SKM-1 (cell line): ENCODE data around the gene RIMKLB.
"Not testable (repeated sequence)": the region's sequence is repeated elsewhere in the genome, so short reads cannot be mapped to it uniquely, and the experiment has no call there.

Experiments used
- DNase-seq: peaks from one replicate; lab custom pipeline; 2025; ENCODE audit not compliant: unreplicated experiment; lab: John Stamatoyannopoulos, UW

Gene RIMKLB

DNA sequence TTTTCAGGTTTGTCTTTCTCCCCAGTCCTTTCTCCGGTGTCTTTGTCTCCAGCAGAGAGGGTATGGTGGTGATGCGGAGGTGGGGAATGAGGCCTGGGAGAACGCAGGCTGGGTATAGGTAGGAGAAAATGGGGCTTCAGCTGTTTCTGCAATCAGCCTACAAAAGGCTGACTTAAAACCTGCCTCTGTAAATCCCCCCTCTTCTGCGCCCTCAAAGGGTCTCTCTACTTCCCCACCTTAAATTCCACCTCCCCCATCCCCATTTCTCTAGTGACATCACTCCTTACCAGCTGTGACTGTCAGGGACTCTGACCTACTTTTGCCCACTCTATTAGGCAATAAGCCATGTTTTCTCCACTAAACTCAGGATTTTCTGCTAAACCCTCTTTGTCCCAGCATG lies 8.1 kb upstream of the RIMKLB start:
- no peak for DNase-seq

DNA sequence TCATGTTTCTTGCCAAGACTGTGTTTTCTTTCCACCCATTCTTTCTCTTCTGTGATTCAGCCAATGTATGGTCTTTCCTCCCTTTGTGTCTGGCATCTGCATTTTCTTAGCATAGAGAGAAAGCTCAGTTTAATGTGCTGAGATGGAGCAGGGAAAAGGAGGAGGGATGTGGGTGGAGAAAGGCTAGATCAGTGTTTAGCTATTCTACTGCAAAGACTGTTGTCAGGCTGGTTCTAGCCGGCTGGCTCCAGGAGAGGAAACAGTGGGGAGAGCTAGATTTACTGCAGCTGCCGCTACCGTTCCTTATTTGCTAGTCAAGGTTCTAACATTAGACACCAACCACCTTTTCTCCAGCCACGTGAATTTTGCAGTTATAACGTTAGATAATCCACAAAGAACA lies 5.2 kb upstream of the RIMKLB start:
- no peak for DNase-seq

DNA sequence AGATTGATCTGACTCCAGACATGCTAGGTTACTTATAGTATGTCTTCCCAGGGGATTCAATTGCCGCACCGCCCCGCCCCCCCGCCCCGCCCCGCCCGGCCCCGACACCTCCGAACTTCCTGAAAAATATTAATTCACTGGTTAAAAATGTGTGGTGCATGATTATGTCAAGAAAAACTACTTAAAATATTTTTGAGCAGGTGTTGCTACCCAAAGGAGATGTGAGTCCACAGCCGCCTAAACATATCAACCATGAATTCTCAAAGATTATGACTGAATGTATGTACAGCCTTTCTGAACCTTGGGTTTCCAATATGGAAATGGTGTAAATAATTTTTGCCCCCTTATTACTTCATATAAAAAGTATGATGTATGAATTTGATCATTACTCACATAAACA lies 2.7 kb upstream of the RIMKLB start:
- DNase-seq: no peak

DNA sequence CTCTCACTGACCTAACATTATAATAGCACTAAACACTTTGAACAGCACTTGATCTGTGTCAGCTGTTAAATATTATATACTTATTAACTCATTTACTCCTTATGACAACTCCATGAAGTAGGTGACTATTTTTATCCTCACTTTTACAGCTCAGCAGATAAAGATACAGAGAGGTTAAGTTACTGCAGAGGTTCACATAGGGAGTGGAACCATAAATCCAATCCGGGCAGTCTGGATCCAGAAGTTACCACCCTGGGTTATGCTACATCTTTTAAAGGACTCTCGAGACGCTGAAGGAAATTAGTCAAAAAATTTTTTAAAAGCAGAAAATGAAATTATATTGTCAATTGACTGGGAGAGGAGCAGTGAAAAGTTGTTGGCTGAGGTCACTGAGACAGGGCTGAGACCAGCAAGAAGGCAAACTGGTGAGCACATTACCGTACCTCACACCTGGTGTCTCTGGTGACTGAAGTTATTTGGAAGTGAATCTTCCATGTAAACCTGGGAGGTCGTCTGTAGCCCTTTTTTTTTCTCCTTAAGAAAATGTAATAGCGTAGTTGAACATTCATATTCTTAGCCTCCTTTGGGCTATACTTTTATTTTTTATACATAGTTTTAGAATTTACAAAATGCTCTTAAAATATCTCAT lies 1.2 kb upstream of the RIMKLB start:
- no peak for DNase-seq

DNA sequence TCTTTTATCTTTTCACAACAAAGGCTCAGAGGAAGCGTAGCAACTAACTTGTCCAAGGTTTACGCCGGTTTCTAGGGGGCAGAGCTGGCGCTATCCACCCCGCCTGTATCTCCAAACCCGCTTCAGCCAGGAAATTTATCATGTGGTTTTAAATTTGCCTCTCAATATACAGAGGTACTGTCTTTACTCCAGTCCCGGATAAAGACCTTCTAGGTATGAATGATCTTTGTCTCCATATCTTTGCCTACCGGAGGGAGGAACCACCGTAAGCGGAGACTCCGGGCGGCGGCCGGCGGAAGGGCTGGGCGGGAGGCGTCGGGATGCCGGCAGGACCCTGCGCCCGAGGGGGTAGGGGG lies 693 bp upstream of the RIMKLB start:
- peak; percentile 10 for DNase-seq

DNA sequence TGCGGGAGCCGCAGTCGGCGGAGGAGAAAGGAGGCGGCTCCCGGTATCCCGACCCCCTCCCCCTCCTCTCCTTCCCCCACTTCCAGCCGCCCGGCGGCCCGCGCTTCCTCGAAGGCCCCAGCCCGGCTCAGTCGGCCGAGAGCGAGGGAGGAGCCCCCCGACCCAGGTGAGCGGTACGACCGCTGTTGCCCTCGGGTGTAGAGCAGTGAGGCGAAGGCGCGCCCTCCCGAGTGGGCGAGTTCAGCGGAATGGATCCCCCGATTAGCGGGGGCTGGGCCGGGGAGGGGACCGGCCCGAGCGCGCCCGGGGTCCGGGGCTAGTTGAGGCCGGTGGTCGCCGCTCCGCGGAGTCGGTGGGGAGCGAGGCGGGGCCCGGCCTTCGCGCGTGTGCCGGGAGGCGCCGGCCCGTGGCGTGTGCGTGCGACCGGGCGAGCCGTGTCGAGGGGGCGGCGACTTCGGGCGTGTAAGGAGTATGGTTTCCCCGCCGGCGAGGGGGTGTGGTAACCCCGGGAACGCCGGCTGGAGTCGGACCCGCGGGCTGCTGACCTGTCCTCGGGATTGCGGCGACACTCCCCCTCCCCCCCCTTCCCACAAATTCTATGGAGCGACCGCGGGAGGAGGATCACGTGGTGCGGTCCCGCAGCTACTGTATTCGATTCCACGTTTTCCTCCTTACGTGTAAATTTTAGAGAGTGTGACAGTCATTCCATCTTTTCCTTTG lies 501 bp downstream of the RIMKLB start:
- no peak for DNase-seq

DNA sequence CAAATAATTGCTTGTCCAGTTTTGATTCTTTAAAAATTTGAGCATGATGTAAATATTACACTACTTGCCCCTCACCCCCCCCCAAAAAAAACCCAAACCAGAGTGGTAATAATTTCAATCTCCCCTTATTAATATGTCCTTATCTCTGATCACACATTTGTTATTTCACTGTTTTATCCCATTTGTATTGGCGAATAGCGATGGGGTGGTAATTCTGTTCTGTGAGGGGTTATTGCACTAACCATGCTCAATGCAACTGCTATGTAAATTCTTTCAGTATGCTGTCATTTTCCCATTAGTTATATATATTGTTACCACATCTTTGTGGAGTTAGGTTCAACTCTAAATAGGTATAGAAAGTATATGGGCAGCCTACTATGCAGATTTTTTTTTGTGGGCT lies 1.1 kb downstream of the RIMKLB start:
- no peak for DNase-seq

DNA sequence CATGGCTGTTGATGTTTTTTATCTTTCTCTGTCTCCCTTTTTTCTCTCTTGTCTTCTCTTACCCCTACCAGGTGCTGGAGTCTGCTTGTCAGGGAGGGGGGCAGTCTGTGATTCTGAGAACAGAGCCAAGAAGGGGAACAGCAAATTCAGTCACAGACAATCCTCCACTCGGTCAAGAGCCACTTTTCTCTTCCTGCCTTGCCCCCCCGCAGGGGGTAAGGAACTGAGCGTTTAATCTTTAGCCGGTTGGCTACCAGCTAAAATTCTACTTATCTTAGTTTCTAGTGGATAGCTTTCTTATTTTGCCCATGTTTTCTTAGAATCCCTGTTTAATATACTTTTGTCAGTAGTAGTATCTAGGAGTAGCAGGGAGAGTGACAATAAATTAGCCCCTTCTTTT lies 1.9 kb downstream of the RIMKLB start:
- DNase-seq: no peak

DNA sequence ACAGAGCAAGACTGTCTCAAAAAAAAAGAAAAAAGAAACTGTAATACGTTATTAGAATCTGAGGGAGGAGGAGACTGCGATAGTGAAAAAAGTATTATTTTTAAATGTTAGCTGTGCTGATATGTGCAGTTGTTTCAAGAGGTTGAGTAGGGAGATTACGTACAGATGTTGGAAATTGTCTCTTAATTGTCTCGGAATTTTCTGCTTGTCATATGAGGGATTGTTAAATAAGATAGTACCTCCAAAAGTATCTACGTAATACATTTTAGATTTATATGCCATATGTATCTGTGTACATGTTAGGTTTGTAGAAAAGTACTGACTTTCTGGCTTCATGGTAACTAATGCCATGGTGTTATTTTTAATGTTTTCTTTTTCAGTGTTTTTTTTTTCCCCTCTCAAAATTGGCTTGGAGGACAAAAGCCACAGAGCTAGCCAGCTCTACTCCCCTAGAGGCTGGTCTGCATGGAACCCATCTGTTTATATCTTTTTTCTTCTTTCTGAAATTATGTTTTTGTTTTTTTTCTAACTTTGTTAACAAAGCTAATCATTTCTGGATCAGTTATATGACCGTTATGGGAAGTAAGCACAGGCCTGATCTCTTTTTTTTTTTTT lies 3.4 kb downstream of the RIMKLB start:
- no peak for DNase-seq

DNA sequence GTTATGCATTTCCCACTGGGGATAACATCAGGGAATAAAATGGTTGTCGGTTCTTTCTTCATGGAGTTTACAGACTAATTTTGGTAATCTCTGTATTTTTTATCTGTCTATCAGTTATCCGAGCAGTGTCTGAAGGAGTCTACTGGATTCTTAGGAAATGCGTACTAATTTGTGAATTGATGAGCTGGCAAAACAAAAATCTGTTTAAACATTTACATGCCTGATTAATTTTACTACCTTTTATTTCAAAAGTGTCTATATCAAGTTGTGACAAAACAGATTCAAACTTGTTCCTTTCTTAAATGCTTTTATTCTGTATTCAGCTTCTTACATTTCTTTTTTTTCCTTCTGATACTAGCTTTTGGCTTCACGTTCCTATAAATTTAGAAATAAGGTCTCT lies 4.4 kb downstream of the RIMKLB start:
- no peak for DNase-seq

DNA sequence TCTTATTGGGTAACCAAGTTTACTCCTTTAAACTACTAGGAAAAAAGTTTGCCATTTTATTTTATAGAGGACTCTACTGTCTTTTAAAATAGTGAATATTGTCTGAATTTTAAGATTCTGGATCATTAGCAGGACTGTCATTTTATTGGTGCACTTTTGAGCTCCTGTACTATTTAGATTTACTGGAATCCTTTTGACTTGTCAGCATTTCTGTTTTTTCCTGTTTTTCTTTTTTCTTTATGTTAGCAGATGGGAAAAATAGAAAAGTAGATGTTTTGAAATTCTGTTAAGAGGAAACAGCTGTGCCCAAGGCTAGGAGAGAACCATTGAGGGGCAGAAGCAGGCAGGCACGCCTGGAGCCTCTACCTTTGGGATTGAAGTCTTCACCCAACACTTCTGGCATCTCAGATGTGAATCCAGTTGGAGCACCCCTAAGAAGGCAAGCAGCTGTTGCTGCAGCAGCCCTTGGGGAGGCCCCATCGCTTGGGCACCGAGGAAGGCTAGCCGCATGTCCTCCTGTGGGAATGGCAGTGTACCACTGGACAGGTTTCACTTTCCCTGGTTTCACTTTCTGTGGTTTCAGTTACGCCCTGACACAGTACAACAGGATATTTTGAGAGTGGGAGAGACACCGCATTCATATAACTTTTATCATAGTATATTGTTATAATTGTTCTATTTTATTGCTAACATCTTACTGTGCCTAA lies 11.5 kb downstream of the RIMKLB start:
- no peak for DNase-seq

DNA sequence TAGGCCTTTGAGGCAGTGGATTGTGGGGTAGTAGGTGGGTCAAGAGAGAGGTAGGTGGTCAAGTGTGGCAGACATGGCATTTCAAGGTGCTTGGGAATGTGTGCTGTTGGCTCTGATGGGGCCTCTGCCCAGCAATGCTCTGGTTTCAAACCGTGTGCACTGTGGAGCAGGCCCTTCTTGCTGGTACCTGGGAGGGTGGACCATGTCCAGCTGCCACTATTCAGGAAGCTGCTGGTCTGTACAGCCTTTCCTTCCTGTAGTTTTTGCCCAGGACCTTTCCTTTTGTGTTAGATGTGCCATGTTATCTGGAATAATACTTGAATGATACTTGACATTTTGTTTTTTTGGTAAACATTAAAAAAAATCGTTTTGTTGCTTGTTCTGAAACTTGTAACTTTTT lies 14.8 kb downstream of the RIMKLB start:
- no peak for DNase-seq

DNA sequence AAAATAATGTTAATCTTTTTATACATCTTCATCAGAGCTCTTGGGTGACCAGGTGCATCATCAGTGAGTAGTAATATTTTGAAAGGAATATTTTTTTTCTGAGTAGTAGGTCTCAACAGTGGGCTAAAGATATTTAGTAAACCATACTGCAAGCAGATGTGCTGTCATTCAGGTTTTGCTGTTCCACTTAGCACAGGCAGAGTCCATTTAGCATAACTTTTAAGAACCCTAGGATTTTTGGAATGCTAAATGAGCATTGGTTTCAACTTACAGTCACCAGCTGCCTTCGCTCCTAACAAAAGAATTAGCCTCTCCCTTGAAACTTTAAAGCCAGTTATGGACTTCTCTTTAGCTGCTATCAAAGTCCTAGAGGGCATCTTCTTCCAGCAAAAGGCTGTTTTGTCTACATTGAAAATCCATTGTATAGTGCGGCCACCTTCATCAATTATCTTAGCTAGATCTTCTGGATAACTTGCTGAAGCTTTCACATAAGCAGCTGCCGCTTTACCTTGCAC lies 24.6 kb downstream of the RIMKLB start:
- DNase-seq: no peak

DNA sequence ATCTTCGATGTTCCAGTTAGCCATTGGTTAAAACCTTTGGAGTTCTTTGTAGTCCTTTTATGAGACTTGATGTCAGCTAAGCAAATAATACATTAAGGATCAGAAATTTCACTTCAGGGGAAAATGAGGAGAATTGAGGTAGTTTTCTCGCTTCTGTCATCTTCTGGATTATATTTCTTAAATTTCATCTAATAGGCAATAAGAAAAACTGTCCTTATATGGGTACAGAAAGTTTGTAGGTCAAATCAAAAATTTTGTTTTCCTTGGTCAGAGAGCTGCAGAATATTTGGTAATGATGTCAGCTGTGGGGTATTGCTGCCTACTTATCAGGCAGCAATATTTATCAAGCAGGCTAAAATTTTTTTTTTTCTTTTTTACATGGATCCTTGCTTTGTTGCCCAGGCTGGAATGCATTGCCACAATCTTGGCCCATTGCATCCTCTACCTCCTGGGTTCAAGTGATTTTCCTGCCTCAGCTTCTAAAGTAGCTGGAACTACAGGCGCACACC lies 37.1 kb downstream of the RIMKLB start:
- no peak for DNase-seq

DNA sequence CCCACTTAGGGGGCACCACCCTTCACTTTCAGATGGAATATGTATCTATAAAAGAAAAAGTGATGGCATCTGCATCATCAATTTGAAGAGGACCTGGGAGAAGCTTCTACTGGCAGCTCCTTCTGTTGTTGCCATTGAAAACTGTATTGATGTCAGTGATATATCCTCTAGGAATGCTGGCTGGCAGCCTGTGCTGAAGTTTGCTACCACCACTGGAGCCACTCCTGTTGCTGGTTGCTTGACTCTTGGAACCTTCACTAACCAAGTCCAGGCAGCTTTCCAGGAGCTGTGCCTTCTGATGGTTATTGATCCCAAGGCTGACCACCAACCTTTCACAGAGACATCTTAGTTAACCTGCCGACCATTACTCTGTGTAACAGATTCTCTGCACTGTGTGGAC lies 44.7 kb downstream of the RIMKLB start:
- DNase-seq: no peak

DNA sequence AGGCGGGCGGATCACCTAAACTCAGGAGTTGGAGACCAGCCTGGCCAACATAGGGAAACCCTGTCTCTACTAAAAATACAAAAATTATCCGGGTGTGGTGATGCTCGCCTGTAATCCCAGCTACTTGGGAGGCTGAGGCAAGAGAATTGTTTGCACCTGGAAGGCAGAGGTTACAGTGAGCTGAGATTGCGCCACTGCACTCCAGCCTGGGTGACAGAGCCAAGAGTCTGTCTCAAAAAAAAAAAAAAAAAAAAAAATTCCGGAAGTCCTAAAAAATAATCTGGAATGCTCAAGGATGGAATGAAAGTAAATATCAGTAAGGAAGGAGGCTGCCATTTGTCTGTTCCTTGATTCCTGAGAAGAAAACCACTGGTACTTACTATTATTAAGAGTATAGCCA lies 45.3 kb downstream of the RIMKLB start:
- DNase-seq: not testable (repeated sequence)

DNA sequence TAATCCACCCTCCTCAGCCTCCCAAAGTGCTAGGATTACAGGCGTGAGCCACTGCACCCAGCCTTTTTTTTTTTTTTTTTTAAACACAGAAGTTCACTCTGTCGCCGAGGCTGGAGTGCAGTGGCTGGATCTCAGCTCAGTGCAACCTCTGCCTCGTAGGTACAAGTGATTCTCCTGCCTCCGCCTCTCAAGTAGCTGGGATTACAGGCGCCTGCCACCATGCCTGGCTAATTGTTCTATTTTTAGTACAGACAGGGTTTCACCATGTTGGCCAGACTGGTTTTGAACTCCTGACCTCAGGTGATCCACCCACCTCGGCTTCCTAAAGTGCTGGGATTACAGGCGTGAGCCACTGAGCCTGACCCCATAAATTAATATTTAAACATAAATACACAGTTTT lies 47.8 kb downstream of the RIMKLB start:
- DNase-seq: not testable (repeated sequence)

DNA sequence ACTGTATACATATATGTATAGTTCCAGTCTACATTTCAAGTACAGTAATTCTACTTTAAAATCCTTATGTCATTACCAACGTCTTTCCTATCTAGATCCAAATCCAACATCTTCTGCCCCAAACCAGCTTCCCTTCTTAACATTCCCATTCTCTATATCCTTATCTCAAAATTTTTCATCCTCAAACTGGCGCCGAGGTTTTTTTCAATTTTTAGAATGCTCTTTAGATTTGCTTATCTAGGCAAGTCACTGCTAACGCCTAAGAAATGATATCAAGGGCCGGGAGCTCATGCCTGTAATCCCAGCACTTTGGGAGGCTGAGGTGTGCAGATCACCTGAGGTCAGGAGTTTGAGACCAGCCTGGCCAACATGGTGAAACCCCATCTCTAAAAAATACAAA lies 48.3 kb downstream of the RIMKLB start:
- no peak for DNase-seq

DNA sequence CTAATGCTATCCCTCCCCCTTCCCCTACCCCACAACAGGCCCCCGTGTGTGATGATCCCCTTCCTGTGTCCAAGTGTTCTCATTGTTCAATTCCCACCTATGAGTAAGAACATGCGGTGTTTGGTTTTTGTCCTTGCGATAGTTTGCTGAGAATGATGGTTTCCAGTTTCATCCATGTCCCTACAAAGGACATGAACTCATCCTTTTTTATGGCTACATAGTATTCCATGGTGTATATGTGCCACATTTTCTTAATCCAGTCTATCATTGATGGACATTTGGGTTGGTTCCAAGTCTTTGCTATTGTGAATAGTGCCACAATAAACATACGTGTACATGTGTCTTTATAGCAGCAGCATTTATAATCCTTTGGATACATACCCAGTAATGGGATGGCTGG lies 62.3 kb downstream of the RIMKLB start:
- DNase-seq: not testable (repeated sequence)

DNA sequence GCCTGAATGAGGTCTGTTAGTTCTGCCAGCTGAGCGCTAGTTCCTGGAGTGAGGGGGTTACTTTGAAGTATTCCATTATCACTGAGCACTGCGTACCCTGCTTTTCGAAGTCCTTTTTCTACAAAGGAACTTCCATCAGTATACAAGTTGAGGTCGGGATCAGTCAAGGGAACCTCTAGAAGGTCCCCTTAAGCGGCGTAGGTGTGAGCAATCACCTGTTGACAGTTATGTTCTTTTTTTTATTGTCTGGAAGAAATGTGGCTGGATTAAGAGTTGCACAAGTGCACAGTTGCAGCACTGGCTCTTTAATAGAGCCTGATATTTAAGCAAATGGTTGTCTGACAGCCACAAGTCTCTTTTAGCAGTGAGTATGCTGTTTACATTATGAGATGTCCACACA lies 64.9 kb downstream of the RIMKLB start:
- not testable (repeated sequence) for DNase-seq

DNA sequence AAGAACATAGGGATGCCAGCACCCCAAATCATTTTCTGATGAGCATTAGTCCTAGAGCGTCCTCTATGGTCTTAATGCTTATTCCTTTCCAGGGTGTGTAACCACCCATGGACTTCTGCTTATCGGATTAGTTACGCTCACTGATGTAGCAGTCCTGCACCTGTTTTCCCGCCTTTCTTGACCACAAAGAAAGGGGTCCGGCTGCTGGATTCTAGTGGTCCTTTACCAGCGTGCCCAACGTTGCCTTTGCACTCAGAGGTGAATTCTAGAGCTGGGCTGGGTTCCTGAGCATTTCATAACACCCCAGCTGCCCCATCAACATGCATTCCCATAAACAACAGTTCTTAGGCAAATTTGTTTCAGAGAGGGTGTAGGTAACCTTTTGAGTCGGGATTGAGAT lies 68.3 kb downstream of the RIMKLB start:
- not testable (repeated sequence) for DNase-seq

DNA sequence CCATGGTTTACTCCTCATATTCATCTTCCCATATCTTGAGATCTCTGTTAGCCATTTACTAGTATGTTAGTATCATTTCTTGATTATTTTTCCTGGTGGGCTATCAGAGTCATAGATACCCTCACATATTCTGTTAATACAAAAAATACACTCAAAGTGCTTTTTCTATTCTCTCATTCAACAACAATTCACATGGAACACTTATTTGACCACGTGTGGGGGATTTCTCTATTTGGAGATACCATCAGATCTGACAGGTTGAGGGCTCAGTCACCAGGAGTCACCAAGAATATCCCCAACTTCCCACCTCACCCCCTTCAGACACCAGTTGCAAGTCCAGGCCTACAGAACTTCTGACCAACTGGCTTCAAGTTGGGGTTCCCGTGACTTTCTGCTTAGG lies 72.7 kb downstream of the RIMKLB start:
- DNase-seq: no peak
